GM21825 (cell line): ENCODE data around the gene ITPR1.

ENCODE experiments used
- ATAC-seq: cut with Tn5 transposase; IDR thresholded peaks from one replicate; pipeline ENCODE4 v1.9.1; 2021; ENCODE audit warnings: mild to moderate bottlenecking, moderate library complexity; ENCODE audit not compliant: unreplicated experiment

Gene ITPR1

DNA sequence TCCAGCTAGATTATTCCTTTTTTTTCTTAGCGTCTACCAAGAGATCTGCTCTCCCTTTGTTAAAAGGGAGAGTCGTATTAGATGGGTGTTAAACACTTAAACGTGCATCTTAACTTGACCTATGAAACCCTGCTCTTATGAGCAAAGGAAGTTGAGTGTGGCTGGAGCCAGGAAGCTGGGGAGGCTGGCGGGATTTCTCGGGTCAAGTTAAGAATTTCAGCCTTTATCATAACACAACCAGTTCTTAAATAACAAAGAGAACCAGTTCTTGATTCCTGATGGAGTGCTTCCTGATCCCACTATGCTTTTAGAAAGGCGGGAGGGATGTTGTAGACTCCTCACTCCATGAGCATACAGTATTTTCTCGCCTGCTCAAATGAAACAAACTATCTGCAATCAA, 215.1 kb downstream of the ITPR1 start:
- ATAC-seq = no peak

DNA sequence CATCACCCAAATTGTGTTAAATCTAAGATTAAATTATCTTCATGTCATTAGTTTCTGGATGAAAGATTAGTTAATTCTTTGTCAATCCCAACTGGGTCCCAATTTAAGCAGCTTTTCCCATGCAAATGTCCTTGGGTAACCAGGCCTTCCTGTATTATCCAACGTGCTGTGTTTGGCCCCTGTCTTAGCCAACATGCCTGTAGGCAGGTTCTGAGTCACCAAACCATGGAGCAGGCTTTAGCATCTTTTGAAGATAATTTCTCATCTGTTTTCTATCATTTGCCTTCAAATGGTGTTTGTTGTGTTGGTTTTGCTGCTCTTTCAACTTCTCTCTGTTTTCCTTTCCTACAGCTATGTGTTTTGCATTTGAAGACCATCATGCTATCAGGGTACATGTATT, 216.2 kb downstream of the ITPR1 start:
- no peak for ATAC-seq

DNA sequence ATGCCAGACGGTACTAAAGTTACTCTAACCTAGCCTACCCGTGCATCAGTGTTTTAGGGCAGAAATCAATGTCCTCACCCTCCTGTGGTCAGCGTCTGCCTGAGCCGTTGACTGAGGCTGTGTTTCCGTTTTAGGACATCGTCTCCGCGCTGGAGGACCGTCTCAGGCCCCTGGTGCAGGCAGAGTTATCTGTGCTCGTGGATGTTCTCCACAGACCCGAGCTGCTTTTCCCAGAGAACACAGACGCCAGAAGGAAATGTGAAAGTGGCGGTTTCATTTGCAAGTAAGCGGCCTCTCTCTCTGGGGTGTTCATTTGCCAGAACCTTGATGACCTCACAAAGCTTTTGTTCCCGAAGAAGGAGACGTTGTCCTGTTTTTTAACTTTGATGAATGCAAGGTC, 217.0 kb downstream of the ITPR1 start:
- ATAC-seq = no peak

DNA sequence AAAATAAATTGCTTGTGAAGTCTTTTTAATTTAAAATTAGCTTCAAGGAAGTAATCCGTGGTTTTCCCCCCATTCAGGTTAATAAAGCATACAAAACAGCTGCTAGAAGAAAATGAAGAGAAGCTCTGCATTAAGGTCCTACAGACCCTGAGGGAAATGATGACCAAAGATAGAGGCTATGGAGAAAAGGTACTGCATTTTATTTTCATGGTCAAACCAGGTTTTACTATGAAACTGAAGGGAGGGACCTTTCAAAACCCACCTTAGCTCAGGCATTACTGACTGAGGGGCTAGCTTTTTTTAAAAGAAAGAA, 218.5 kb downstream of the ITPR1 start:
- no peak for ATAC-seq

DNA sequence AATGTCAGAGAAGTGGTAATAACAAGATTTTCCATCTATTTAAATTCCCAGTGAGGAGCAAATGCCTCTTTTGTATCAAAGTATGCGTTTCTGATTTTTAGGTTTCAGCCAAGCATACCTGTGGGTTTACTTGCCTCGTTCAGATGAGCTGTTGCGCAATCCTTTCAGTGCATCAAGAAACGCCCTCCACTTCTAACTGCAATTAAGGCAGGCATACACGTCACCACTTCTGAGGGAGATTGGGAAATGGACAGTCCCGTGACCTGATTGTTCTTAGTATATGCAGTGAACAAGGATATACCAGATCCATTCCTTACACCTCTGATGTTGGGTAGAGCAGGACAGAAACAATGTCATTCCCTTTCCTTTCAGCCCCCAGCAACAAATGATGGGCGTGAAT, 219.0 kb downstream of the ITPR1 start:
- no peak for ATAC-seq

DNA sequence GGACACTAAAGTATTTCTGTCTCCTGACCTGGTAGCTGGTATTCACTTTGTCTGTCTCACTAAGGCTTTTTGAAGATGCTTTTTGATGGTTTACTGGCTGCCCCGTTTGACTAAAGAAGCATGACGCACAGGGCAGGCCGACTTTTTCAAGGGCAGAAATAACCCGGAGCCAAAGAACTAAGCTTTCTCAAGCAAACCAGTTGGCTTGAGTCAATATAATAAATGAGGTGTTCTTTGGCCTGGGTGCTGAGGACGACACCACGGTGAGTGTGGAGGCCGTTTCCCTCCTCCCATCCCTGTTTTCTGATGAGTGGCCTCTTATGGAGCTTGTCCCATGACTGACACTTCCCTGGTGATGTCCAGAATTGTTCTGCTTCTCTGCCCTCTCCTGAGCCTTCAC, 220.9 kb downstream of the ITPR1 start:
- ATAC-seq = no peak

DNA sequence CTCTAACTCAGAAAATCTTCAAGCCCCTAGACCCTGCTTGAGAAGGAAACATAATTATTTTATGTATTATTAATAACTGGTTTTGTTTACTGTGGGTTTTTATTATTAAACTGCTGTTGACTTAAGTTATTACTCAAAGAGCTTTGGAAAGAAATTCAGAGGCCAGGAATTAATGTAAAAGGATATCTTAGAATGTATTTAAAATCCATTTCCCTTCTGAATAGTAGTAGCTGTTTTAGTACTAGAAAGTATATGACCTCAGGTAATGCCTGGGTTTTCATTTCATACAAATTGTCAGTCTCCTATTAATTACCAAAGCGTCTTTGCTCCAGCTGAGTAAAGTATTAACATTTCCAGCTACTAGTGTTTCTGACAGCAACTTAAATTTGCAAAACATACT, 223.1 kb downstream of the ITPR1 start:
- ATAC-seq = no peak

DNA sequence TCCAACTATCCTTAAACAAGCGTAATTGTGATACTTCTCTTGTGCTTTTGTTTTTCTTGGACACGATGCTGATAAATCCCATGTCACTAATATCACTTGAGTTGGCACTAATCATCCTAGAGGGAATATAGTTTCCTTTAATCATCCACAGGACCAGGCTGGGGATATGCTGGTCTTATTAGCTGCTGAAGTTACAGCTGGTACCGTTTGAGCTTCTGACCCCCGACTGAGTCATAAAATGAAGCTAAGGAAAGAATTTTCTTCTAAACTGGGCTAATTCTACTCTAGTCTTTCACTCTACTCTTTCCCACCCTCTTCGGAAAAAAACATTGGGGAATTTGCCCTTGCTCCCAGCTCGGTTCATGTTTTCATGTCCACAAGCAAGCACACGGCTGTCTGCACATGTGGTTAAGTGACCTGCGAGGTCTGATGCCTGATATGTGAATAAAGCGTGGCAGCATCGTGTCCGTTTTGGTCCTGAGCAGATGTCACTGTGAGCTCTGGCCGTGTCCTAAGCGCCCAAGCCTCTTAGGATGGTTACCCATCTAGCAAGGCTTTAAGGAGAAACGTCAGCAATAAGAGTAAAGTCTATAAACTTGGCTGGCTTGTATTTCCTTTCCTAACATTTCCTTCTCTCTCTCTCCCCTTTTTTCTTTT, 223.7 kb downstream of the ITPR1 start:
- no peak for ATAC-seq

DNA sequence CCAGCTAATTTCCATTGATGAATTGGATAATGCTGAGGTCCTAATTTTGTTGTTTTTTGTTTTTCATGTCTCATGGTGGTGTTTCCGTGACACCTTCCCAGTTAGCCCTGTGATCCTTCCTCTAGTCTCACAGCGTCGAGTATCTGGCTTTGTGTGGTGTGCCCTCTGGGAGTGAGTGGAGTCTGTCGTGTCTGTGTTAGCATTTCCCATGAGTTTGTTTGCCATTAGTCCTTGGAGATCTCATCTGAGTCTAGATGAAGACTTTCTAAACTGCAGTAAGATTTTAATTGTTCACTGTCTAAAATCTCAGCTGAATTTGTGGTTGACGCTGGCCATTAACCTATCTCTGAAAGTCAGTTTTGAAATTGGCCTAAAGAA, 224.2 kb downstream of the ITPR1 start:
- no peak for ATAC-seq

DNA sequence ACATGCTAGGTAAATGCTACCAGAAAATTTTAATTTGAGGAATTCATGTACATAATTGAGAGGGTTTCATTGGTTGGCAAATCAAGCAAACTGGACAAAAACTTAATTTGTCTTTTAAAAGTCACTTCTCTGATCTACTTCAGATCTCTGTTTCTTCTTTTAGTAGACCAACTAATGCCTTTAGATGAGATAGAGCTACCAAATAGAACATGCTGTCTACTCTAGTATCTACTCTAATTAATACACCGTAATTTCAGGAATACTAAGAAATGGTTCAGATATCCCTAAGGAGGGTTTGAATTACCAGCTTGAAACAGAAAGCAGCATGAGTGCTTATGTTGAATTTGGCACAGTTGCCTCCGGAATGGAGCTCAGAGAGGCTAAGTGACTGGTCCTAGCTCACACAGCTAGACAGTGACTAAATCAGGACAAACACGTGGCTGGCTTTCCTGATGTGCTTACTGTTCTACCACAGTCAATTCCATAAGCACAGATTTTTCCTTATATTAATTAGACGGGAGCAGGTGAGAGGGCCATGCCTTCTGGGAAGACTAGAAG, 225.1 kb downstream of the ITPR1 start:
- no peak for ATAC-seq

DNA sequence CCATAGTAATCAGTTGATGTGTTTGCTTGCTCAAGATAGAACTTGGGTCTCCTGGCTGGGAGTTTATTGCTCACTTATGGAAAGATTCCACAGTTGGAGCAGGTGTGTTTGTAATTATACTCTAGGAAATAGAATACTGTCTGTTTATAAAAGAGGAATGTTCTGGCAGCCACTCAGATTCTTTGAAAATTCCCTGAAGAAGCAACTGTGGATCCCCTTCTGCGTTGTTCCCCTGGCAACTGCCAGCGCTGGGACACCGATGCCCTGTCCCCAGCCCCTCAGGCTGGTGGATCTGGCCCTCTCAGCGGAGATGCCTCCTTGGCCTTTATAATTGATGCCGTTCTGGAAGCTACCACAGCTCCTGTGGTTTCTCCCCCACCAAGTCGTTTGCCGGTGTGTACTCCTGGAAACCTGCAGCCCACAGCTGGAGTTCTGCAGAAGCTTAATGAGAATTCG, 225.9 kb downstream of the ITPR1 start:
- ATAC-seq = no peak

DNA sequence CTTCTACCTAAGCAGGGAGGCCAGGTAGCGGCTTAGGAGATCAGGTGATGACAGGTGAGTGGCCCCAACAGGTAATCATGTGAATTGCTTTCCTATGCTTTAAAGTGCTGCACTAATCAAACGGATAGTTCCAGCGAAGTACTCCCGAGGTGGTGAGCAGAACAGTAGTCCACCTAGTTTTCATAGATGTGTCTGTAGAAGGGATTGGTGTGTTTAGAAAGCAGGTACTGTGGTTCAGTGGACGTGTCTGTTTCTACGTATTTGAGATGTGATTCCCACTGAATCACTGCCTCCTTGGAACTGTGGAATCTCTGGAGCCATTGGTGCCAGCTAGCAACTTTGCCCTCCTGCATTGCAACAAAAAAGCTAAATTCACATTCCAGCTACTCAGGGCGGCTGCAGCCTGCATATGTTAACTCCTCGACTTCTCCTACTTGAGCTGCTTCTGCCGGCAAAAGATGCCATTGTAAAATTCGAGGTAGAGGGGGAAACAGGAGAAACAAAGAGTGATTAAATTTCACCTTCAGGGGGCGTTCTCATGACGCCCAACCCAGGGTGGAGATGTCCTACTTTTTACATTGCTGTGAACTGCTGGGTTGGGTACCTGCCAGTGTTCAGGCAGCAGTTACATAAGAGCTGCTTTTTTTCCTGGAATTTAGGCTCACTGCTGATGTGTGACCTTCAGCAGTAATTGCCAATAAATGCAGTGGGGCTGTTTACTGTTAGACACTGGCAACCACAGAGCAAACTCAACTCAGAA, 227.3 kb downstream of the ITPR1 start:
- no peak for ATAC-seq

DNA sequence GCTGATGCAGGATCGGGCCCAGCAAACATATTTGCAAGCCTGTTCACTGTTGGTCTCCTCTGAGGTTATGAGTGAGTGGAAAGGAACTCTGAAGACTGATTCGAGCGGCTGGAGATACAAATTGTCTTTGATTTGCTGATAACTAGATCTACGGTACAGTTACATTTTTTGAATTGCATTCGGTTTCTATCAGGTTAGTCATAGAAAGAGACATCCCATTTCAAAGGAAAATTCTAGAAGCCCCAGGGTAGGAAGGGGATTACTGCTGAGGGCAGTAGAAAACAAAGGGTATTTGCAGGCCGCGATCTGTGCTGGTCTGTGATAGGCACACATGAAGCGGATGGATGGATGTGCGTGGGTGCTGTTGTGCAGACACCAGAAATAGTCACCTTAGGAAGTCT, 228.4 kb downstream of the ITPR1 start:
- ATAC-seq = no peak

DNA sequence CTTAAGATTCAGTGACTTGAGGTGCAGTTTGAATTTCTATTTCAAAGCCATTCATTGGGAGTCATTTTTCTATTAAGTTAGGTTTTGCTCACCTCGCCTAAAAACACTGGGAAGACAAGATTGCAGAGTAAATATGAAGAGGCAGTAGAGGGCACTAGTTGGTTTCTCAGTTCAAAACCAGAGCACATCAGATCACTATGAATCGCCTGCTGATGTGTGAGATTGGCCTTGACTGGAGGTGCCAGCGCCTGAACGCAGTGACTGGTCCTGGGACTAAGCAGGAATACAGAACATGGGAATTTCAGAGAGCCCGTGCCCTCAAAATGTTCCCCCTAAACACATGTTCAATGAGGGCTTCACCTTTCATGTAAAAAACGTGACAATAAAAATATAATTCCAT, 229.0 kb downstream of the ITPR1 start:
- ATAC-seq = peak; percentile 59

DNA sequence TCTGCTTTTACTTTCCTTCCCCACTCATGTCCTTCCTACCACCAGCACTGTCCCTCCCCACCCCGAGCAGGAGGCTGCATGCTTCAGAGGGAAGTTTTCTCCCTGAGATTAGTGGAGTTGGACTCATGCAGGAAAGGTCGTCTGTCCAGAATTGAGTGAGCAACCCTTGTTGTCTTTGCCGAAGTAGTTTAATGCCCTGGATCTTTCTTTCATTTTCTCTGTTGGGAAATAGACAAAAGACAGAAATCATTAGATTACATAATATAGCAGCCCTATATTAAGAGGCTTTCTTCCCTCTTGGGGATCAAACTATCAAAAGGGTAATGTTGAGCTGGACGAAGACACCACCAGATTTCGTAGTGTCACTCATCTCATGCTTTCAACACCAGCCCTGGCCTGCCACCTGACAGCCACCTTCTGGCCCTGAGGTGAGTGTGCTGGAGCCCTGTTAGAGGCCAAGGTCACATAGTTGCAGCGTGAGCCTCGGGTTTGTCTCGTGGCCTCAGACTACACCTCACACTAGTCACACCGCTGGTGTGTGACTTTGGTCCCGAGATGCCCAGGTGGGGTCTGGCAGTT, 231.0 kb downstream of the ITPR1 start:
- no peak for ATAC-seq

DNA sequence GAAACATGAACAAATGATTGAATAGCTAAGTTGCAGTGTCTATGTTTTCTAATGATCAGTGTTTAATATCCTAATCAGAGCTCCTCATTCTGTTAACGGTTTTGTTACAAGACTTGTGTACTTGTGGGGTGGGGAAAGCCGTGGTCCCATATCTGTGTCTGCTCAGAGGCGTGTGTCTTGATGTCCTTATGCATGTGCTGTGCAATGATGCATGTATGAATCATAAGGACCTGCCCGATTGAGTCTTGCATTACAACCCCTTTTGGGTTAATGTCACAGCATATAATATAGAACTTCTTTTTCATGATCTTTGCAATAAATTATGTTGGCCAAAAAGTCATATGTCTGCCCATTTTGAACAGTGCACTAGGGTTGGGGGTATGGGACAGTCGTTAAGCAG, 233.4 kb downstream of the ITPR1 start:
- no peak for ATAC-seq

DNA sequence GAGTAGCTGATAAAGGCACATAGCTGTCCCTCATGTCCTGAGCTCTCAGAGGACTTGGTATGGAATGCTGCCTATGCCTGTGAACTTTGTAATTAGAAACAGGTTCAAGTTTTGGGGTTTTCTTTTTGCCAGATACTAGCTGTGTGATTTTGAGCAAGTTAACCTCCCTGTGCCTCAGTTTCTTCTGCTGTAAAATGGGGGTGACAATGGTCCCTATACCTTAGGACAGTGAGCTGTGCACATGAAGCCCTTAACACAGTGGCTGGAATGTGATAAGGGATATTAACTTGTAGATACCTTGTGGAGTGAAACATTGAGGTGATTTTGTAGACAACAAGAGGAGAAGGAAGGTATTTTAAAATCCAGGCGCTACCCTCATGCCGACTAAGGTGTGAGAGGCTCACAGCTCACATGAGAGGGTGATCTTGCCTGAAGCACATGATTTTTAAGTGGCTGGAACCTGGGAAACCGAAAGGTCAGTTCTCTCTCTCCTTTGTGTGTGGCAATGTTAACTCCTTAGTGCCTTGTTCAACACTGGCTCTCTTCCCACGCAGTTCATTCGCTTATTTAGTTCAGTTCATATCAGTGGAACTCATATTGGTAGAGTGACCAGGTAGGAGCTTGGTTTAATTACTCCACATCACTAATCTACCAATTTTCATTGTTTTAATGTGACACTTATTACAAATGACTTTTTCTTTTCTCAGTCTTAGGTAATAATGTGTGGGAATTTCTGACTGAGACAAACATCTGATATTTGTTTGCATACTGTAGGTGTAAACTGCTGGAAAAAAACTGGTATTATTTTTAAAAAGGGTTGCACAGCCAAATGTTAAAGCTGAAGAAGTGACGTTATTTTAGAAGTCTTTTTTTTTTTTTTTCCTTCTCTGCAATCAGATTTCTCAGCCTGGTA, 236.2 kb downstream of the ITPR1 start:
- no peak for ATAC-seq

DNA sequence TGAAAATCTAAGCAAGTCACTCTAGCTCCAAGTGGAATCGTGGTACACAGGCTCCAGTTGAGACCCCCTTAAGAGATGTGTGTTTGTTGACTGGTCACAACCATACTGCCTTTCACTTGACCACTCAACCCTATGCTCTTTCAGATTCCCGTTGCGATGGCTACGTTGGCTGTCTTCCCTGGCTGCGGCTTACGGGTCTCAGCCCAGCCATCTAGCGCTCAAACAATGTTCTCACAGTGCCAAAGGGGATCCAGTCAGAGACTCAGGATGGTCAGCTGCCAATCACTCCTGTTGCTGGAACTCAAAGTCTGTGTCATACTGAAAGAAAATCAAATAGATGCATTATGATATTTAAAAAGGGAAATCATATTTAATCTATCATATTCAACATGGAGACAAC, 237.6 kb downstream of the ITPR1 start:
- ATAC-seq = no peak

DNA sequence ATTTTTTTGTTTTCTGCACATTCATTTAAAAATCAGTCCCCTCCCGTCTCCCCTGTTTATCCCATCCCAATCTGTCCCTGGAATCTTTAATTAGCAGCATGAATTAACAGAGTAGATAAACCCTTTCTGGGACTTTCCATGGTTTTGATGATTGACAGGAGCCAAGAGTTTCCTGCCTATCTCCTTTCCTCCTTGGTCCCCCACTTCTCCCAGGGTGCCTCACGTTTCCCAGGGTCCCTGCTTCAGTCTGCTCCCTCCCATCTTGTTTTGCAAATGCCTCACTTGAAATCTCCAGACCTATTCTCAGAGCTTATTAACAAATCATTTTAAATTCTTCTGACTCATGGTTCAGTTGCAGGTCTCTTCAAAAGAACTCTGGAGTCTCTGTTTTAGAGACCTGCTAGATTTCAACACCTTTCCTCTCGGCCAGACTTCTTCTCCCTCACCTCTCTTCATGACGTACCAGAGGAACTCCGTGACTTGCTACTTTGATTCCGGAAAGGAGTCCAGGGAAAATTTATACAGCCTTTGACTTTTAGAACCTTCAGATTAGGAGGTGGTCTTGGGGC, 238.5 kb downstream of the ITPR1 start:
- no peak for ATAC-seq

DNA sequence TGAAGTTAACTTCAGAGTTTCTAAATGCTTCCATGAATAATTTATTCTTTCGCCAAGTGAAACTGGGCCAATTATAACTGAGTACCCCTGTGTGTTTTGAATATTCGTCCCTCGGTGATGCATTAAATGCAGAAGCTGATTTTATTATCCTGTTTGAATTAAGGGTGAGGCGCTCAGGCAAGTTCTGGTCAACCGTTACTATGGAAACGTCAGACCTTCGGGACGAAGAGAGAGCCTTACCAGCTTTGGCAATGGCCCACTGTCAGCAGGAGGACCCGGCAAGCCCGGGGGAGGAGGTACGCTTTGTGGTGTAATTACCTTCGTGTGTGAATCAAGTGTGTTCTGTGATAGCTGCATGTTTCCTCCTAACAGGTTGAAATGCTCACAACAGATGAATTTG, 239.8 kb downstream of the ITPR1 start:
- no peak for ATAC-seq

DNA sequence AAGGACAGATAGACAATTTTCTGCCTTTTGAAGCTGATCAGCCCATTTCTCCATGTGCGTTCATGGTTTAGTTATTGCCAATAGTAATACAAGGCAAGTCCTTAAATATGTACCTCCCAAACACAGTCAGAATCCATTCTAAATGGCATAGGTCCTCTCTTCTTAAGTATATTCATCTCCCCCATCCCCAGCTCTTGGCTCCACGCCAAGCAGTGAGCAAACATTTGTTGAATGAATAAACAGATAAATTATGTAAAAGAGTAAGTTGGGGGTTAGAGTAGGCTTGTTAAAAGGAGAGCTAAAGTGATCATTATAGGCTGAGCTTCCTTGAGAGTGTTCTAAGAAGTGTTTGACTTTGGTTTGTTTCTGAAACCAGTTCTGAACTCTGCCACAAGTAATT, 241.3 kb downstream of the ITPR1 start:
- ATAC-seq = no peak
